MCF 10A (cell line): ENCODE results near the gene WNT5B. TPM values are rescaled to one million over a fixed set of nuclear protein-coding genes. Genes with fewer than 3 reads are reported as not detected.
"Not testable (repeated sequence)": the region's sequence is repeated elsewhere in the genome, so short reads cannot be mapped to it uniquely, and the experiment has no call there.

Source experiments
- BruUV-seq: library from RNA; stranded (reverse); fragments of 400-500 nt; replicated peaks from 2 replicates; lab custom pipeline; 2021; lab: Mats Ljungman, UMichigan
- CTCF ChIA-PET: fragments of 300-600 bp; sonication (Branson Sonifier 250); formaldehyde crosslinking; extraction: SDS; loops from one replicate; lab custom pipeline; 2021; ENCODE audit warnings: antibody characterized with exemption, inconsistent platforms; lab: Yijun Ruan, JAX
- POLR2A ChIA-PET: fragments of 300-600, 350-650 bp; sonication (Branson Sonifier 250); formaldehyde crosslinking; extraction: SDS; loops from one replicate; lab custom pipeline; 2020; ENCODE audit warnings: antibody characterized with exemption, inconsistent platforms; lab: Yijun Ruan, JAX
- DNase-seq: peaks from one replicate; pipeline ENCODE4 v3.0.0-alpha.2; 2018; ENCODE audit not compliant: unreplicated experiment
- H3K27ac Mint-ChIP-seq: one replicate; pipeline ENCODE4 v1.8.0; 2022; ENCODE audit warnings: mild to moderate bottlenecking, low read depth, mixed read lengths; ENCODE audit not compliant: unreplicated experiment
- H3K27me3 Mint-ChIP-seq: one replicate; pipeline ENCODE4 v1.8.0; 2022; ENCODE audit warnings: mixed read lengths; ENCODE audit not compliant: insufficient read depth, unreplicated experiment
- H3K36me3 Mint-ChIP-seq: one replicate; pipeline ENCODE4 v1.8.0; 2022; ENCODE audit warnings: mild to moderate bottlenecking, moderate library complexity, mixed read lengths; ENCODE audit not compliant: insufficient read depth, unreplicated experiment
- H3K4me1 Mint-ChIP-seq: one replicate; pipeline ENCODE4 v1.8.0; 2022; ENCODE audit warnings: mixed read lengths; ENCODE audit not compliant: insufficient read depth, unreplicated experiment
- H3K4me3 Mint-ChIP-seq: one replicate; pipeline ENCODE4 v1.8.0; 2022; ENCODE audit warnings: mild to moderate bottlenecking, moderate library complexity, mixed read lengths; ENCODE audit not compliant: unreplicated experiment
- H3K9me3 Mint-ChIP-seq: one replicate; pipeline ENCODE4 v1.8.0; 2022; ENCODE audit warnings: mixed read lengths; ENCODE audit not compliant: unreplicated experiment
- CTCF ChIP-seq: fragments of 200-600 bp; IDR thresholded peaks from one replicate; pipeline ENCODE4 v1.8.0; 2022; ENCODE audit warnings: antibody characterized with exemption, mild to moderate bottlenecking; ENCODE audit not compliant: unreplicated experiment
- intact Hi-C: fragments of 100-400 bp; cut with micrococcal nuclease; formaldehyde crosslinking; loops from 2 replicates; pipeline ENCODE4 v1.14.1; 2022
- total RNA-seq: library from RNA; stranded (reverse); gene quantifications from 2 replicates; pipeline ENCODE4 v1.2.3, GENCODE V29; 2022

Gene WNT5B
- total RNA-seq, 1 experiment from 2014 or later = 0.21 TPM

- intact Hi-C loops = no loop called here
- Mint-ChIP-seq H3K27ac (no peak overlapping the region), H3K9me3 (no peaks in the 10 kb centered on the region), H3K27me3 (no peaks in the 10 kb centered on the region), H3K36me3 (no peaks in the 10 kb centered on the region), H3K4me3 (no peak overlapping the region), H3K4me1 (peaks cover 7% of the 10 kb centered on the region)
- DNase-seq = no peak
- no peak for TF ChIP-seq CTCF
- ChIA-PET CTCF (interaction anchor here (2.0 kb wide), 1 partner anchor 481 kb away, joined by 7 read pairs; no protein-coding TSS in a partner anchor), POLR2A (no interaction called here)
- no TSS peak for BruUV-seq
Observed at GRCh38 chr12:1598757-1599156, 30.3 kb upstream of the WNT5B start.

GRCh38 chr12:1602706-1603105 lies 26.3 kb upstream of the WNT5B start:
- H3K36me3 Mint-ChIP-seq, H3K9me3 Mint-ChIP-seq, BruUV-seq, DNase-seq, intact Hi-C loops, H3K4me3 Mint-ChIP-seq, H3K27me3 Mint-ChIP-seq, H3K27ac Mint-ChIP-seq: not testable (repeated sequence)
- CTCF ChIA-PET = interaction anchor here (0.6 to 2.5 kb wide), 6 partner anchors 8 to 485 kb away, joined by 3 to 8 read pairs (median 3); partner anchors contain the start of gene FBXL14
- POLR2A ChIA-PET = interaction anchor here (0.7 to 1.7 kb wide), 3 partner anchors 8 to 149 kb away, joined by 3 to 8 read pairs (median 3); partner anchors contain the start of gene FBXL14
- H3K4me1 Mint-ChIP-seq = peaks cover 22% of the 10 kb centered on the region

GRCh38 chr12:1603269-1603993 lies 25.6 kb upstream of the WNT5B start:
- Mint-ChIP-seq H3K9me3 (no peaks in the 10 kb centered on the region), H3K4me3 (no peak overlapping the region), H3K27ac (no peak overlapping the region), H3K4me1 (peaks cover 23% of the 10 kb centered on the region), H3K36me3 (peaks cover 5% of the 10 kb centered on the region), H3K27me3 (no peaks in the 10 kb centered on the region)
- TF ChIP-seq CTCF = no peak
- no peak for DNase-seq
- intact Hi-C loops = no loop called here
- ChIA-PET POLR2A (interaction anchor here (0.6 to 1.7 kb wide), 5 partner anchors 9 to 487 kb away, joined by 3 to 8 read pairs (median 3); partner anchors contain the start of gene FBXL14), CTCF (interaction anchor here (0.6 to 1.3 kb wide), 6 partner anchors 9 to 686 kb away, joined by 3 to 5 read pairs (median 3); partner anchors contain the start of gene FBXL14)
- BruUV-seq = no TSS peak

GRCh38 chr12:1604464-1604863 lies 24.6 kb upstream of the WNT5B start:
- peaks cover 5% of the 10 kb centered on the region for H3K36me3 Mint-ChIP-seq
- no peaks in the 10 kb centered on the region for H3K9me3 Mint-ChIP-seq
- H3K27me3 Mint-ChIP-seq = no peaks in the 10 kb centered on the region
- H3K4me1 Mint-ChIP-seq = peaks cover 26% of the 10 kb centered on the region
- POLR2A ChIA-PET = interaction anchor here (1.8 to 2.5 kb wide), 4 partner anchors 11 to 490 kb away, joined by 6 to 59 read pairs (median 13); partner anchors contain the start of gene FBXL14
- DNase-seq = no peak
- intact Hi-C loops = no loop called here
- CTCF ChIA-PET = interaction anchor here (0.6 to 2.2 kb wide), 2 partner anchors 472 to 487 kb away, joined by 3 to 15 read pairs; no protein-coding TSS in a partner anchor
- no TSS peak for BruUV-seq
- peak overlapping the region; percentile 77 for H3K4me3 Mint-ChIP-seq
- TF ChIP-seq CTCF = no peak
- peak overlapping the region; percentile 86 for H3K27ac Mint-ChIP-seq
